ENCODE measurements around the gene LRP1. TPM values are rescaled to one million over a fixed set of nuclear protein-coding genes. Genes with fewer than 3 reads are reported as not detected.

Gene LRP1
- total RNA-seq, 2 donors from 2014 or later = 53.5 to 198 TPM

GRCh38 chr12:57142121-57142520, 13.8 kb downstream of the LRP1 start:
- TF ChIP-seq POLR2A (IDR thresholded peaks at IDR 0.05) (no peak), CTCF (IDR thresholded peaks at IDR 0.05) (no peak), POLR2AphosphoS5 (IDR thresholded peaks at IDR 0.05) (no peak)
- H3K4me3 ChIP-seq = no peak overlapping the region
- H3K27me3 ChIP-seq (replicated peaks; ENCODE audit: insufficient read depth) = no peaks in the 10 kb centered on the region
- H3K36me3 ChIP-seq = peaks cover 0 to 10% of the 10 kb centered on the region in 2 donors
- DNase-seq (ENCODE audit: low spot score) = no peak
- 71% methylated on average over 9 of the region's 9 CpGs for WGBS
- H3K4me1 ChIP-seq (replicated peaks) = no peaks in the 10 kb centered on the region
- no peaks in the 10 kb centered on the region for H3K9me3 ChIP-seq
- intact Hi-C loops (cut with DNase I) = no loop called here
- peak overlapping the region in 1 of 2 donors; percentile 19 for H3K27ac ChIP-seq

- Histone ChIP-seq H3K4me1 (replicated peaks) (no peaks in the 10 kb centered on the region), H3K36me3 (peaks cover 0 to 10% of the 10 kb centered on the region in 2 donors), H3K27me3 (replicated peaks; ENCODE audit: insufficient read depth) (no peaks in the 10 kb centered on the region), H3K4me3 (no peak overlapping the region), H3K9me3 (no peaks in the 10 kb centered on the region), H3K27ac (peak overlapping the region in 1 of 2 donors; percentile 5)
- intact Hi-C loops (cut with DNase I) = no loop called here
- 59% methylated on average over 7 of the region's 7 CpGs for WGBS
- DNase-seq (ENCODE audit: low spot score) = no peak
- no peak for TF ChIP-seq CTCF (IDR thresholded peaks at IDR 0.05)
- no peak for TF ChIP-seq POLR2A (IDR thresholded peaks at IDR 0.05)
- no peak for TF ChIP-seq POLR2AphosphoS5 (IDR thresholded peaks at IDR 0.05)
Measured at GRCh38 chr12:57142727-57143126, 14.4 kb downstream of the LRP1 start.

- Histone ChIP-seq H3K36me3 (peaks cover 0 to 10% of the 10 kb centered on the region in 2 donors), H3K27me3 (replicated peaks; ENCODE audit: insufficient read depth) (no peaks in the 10 kb centered on the region), H3K9me3 (no peaks in the 10 kb centered on the region), H3K27ac (no peak overlapping the region), H3K4me3 (no peak overlapping the region), H3K4me1 (replicated peaks) (no peaks in the 10 kb centered on the region)
- TF ChIP-seq CTCF (IDR thresholded peaks at IDR 0.05) (no peak), POLR2A (IDR thresholded peaks at IDR 0.05) (no peak), POLR2AphosphoS5 (IDR thresholded peaks at IDR 0.05) (no peak)
- DNase-seq (ENCODE audit: low spot score) = no peak
- intact Hi-C loops (cut with DNase I) = no loop called here
- WGBS = 90% methylated on average over 4 of the region's 4 CpGs
Measured at GRCh38 chr12:57143454-57143853, 15.2 kb downstream of the LRP1 start.

GRCh38 chr12:57145460-57146059, 17.3 kb downstream of the LRP1 start:
- Histone ChIP-seq H3K9me3 (no peaks in the 10 kb centered on the region), H3K27ac (peak overlapping the region in 1 of 2 donors; percentile 10), H3K4me3 (no peak overlapping the region), H3K36me3 (peaks cover 0 to 10% of the 10 kb centered on the region in 2 donors), H3K4me1 (replicated peaks) (no peaks in the 10 kb centered on the region), H3K27me3 (replicated peaks; ENCODE audit: insufficient read depth) (no peaks in the 10 kb centered on the region)
- TF ChIP-seq POLR2A (IDR thresholded peaks at IDR 0.05) = no peak
- DNase-seq (ENCODE audit: low spot score) = no peak
- intact Hi-C loops (cut with DNase I) = no loop called here
- WGBS = 56% methylated on average over 10 of the region's 10 CpGs

GRCh38 chr12:57146092-57146491, 17.8 kb downstream of the LRP1 start:
- Histone ChIP-seq H3K27me3 (replicated peaks; ENCODE audit: insufficient read depth) (no peaks in the 10 kb centered on the region), H3K27ac (peak overlapping the region in 1 of 2 donors; percentile 10), H3K4me1 (replicated peaks) (no peaks in the 10 kb centered on the region), H3K4me3 (no peak overlapping the region), H3K36me3 (peaks cover 0 to 10% of the 10 kb centered on the region in 2 donors), H3K9me3 (no peaks in the 10 kb centered on the region)
- intact Hi-C loops (cut with DNase I) = no loop called here
- no peak for DNase-seq (ENCODE audit: low spot score)
- 68% methylated on average over 2 of the region's 2 CpGs for WGBS
- no peak for TF ChIP-seq POLR2A (IDR thresholded peaks at IDR 0.05)
- TF ChIP-seq POLR2AphosphoS5 (IDR thresholded peaks at IDR 0.05) = no peak
- no peak for TF ChIP-seq CTCF (IDR thresholded peaks at IDR 0.05)

Measured in prostate gland (tissue), 2 donors.